ENCODE results near the gene CACNG1.

- TF ChIP-seq EZH2 (IDR thresholded peaks at IDR 0.05; ENCODE audit: low read length, missing control alignments) (no peak), CTCF (conservative IDR thresholded peaks at IDR 0.05 in 1 of 2, IDR thresholded peaks at IDR 0.05 in 1 of 2; ENCODE audit: low read depth in 1 of 2, low read length in 2 of 2) (no peak)
These were observed 8.5 kb downstream of the CACNG1 start for GRCh38 chr17:67052720-67053437.

All from fibroblast of lung (primary cell).